SU-DHL-6 (cell line): ENCODE data around the gene DNMT3A.

ENCODE experiments used
- H2AFZ ChIP-seq: fragments of 200-600 bp; sonication (generic); 2 replicates; pipeline ENCODE4 v1.6.1; 2014; ENCODE audit warnings: low read depth, mild to moderate bottlenecking, moderate library complexity, mixed read lengths, antibody characterized with exemption, low read length; ENCODE audit not compliant: severe bottlenecking
- H3F3A ChIP-seq: fragments of 200-600 bp; shearing (Covaris generic); 2 replicates; pipeline ENCODE4 v1.6.0; 2016; ENCODE audit warnings: antibody characterized with exemption, mild to moderate bottlenecking; ENCODE audit not compliant: insufficient read depth
- H3K27ac ChIP-seq: fragments of 200-600 bp; sonication (generic); 2 replicates; pipeline ENCODE4 v1.5.1; 2016; ENCODE audit warnings: low read depth, mild to moderate bottlenecking, low read length, moderate library complexity, mixed read lengths
- H3K27me3 ChIP-seq: fragments of 200-600 bp; sonication (generic), shearing (Covaris generic); 2 replicates; pipeline ENCODE4 v1.6.0; 2014; ENCODE audit warnings: mild to moderate bottlenecking, low read length
- H3K36me3 ChIP-seq: fragments of 200-600 bp; sonication (generic); 2 replicates; pipeline ENCODE4 v1.6.1; 2014; ENCODE audit warnings: mild to moderate bottlenecking, low read length, mixed read lengths
- H3K4me2 ChIP-seq: fragments of 300-600, 200-600 bp; shearing (Covaris generic), sonication (generic); 2 replicates; pipeline ENCODE4 v1.6.0; 2014; ENCODE audit warnings: low read length, low read depth, mild to moderate bottlenecking; ENCODE audit not compliant: poor library complexity, severe bottlenecking
- H3K4me3 ChIP-seq: fragments of 200-600 bp; sonication (generic); 2 replicates; pipeline ENCODE4 v1.5.1; 2014; ENCODE audit warnings: antibody characterized with exemption, low read length, mild to moderate bottlenecking, mixed read lengths; ENCODE audit not compliant: insufficient read depth, poor library complexity, severe bottlenecking
- H3K79me2 ChIP-seq: fragments of 200-600 bp; sonication (generic); 2 replicates; pipeline ENCODE4 v1.6.1; 2014; ENCODE audit warnings: mild to moderate bottlenecking, low read length, moderate library complexity; ENCODE audit not compliant: insufficient read depth
- H3K9ac ChIP-seq: fragments of 200-600 bp; sonication (generic); 2 replicates; pipeline ENCODE4 v1.7.0; 2014; ENCODE audit warnings: mild to moderate bottlenecking, low read length
- H3K9me2 ChIP-seq: fragments of 200-600 bp; sonication (generic); replicated peaks from 2 replicates; pipeline ENCODE4 v1.6.1; 2014; ENCODE audit warnings: low read length; ENCODE audit not compliant: insufficient read depth
- H3K9me3 ChIP-seq: fragments of 200-600 bp; sonication (generic); 2 replicates; pipeline ENCODE4 v1.6.1; 2014; ENCODE audit warnings: low read length, mixed read lengths; ENCODE audit not compliant: insufficient read depth
- H4K20me1 ChIP-seq: fragments of 200-600 bp; sonication (generic); 2 replicates; pipeline ENCODE4 v1.6.1; 2014; ENCODE audit warnings: low read depth, mild to moderate bottlenecking, antibody characterized with exemption, low read length, moderate library complexity, mixed read lengths
- EZH2phosphoT487 ChIP-seq: fragments of 200-600 bp; sonication (generic), shearing (Covaris generic); conservative IDR thresholded peaks from 2 replicates; pipeline ENCODE4 v1.6.1; 2018; ENCODE audit warnings: mild to moderate bottlenecking, antibody characterized with exemption, low read length, moderate library complexity, mixed read lengths
- TF ChIP-seq, protein P1 (sequence below): fragments of 200-600 bp; sonication (generic); IDR thresholded peaks from one replicate; pipeline ENCODE4 v1.5.1; 2017; ENCODE audit warnings: antibody characterized with exemption, mild to moderate bottlenecking, low read length, moderate library complexity; ENCODE audit not compliant: insufficient read depth, poor library complexity, severe bottlenecking

DNMT3A gene

GRCh38 chr2:25380023-25380422 lies 38.3 kb upstream of the DNMT3A start:
- Histone ChIP-seq H3K4me2 (peak overlapping the region; percentile 32), H2AFZ (no peak overlapping the region), H4K20me1 (no peaks in the 10 kb centered on the region), H3K27ac (peak overlapping the region; percentile 49), H3K9ac (peak overlapping the region; percentile 16; the same call in 1 of the 2 replicates), H3K36me3 (no peaks in the 10 kb centered on the region), H3K9me3 (no peaks in the 10 kb centered on the region), H3F3A (peaks cover 15% of the 10 kb centered on the region), H3K4me3 (no peak overlapping the region), H3K27me3 (no peaks in the 10 kb centered on the region), H3K9me2 (no peaks in the 10 kb centered on the region), H3K79me2 (no peaks in the 10 kb centered on the region)
- TF ChIP-seq, protein P1, sequence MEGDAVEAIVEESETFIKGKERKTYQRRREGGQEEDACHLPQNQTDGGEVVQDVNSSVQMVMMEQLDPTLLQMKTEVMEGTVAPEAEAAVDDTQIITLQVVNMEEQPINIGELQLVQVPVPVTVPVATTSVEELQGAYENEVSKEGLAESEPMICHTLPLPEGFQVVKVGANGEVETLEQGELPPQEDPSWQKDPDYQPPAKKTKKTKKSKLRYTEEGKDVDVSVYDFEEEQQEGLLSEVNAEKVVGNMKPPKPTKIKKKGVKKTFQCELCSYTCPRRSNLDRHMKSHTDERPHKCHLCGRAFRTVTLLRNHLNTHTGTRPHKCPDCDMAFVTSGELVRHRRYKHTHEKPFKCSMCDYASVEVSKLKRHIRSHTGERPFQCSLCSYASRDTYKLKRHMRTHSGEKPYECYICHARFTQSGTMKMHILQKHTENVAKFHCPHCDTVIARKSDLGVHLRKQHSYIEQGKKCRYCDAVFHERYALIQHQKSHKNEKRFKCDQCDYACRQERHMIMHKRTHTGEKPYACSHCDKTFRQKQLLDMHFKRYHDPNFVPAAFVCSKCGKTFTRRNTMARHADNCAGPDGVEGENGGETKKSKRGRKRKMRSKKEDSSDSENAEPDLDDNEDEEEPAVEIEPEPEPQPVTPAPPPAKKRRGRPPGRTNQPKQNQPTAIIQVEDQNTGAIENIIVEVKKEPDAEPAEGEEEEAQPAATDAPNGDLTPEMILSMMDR: no peak
- TF ChIP-seq EZH2phosphoT487: no peak

GRCh38 chr2:25379535-25379934 lies 37.8 kb upstream of the DNMT3A start:
- H3K27me3 ChIP-seq: no peaks in the 10 kb centered on the region
- no peaks in the 10 kb centered on the region for H3K9me3 ChIP-seq
- TF ChIP-seq, protein P1: no peak
- TF ChIP-seq EZH2phosphoT487: no peak
- no peaks in the 10 kb centered on the region for H3K79me2 ChIP-seq
- H3K9ac ChIP-seq: no peak overlapping the region
- H3K4me3 ChIP-seq: no peak overlapping the region
- H3K36me3 ChIP-seq: no peaks in the 10 kb centered on the region
- 0 out of 2 replicates have a peak overlapping the region, but pooled peaks have one; percentile 49 for H3K27ac ChIP-seq
- H2AFZ ChIP-seq: no peak overlapping the region
- no peaks in the 10 kb centered on the region for H3K9me2 ChIP-seq
- peaks cover 15% of the 10 kb centered on the region for H3F3A ChIP-seq
- no peak overlapping the region for H3K4me2 ChIP-seq
- no peaks in the 10 kb centered on the region for H4K20me1 ChIP-seq

- Histone ChIP-seq H3K4me2 (no peak overlapping the region), H3K79me2 (no peaks in the 10 kb centered on the region), H4K20me1 (no peaks in the 10 kb centered on the region), H3K4me3 (no peak overlapping the region), H3F3A (peaks cover 20% of the 10 kb centered on the region), H3K9ac (no peak overlapping the region), H3K36me3 (no peaks in the 10 kb centered on the region), H2AFZ (no peak overlapping the region), H3K27me3 (no peaks in the 10 kb centered on the region), H3K9me3 (no peaks in the 10 kb centered on the region), H3K27ac (no peak overlapping the region), H3K9me2 (no peaks in the 10 kb centered on the region)
- no peak for TF ChIP-seq EZH2phosphoT487
- TF ChIP-seq, protein P1: no peak
Observed at GRCh38 chr2:25378731-25379490, 37.2 kb upstream of the DNMT3A start.
